Lower leg skin (tissue), 4 donors: Measurements from ENCODE around the gene TAAR8. TPM values are rescaled to one million over a fixed set of nuclear protein-coding genes. Genes with fewer than 3 reads are reported as not detected.
"Not testable (repeated sequence)": the region's sequence is repeated elsewhere in the genome, so short reads cannot be mapped to it uniquely, and the experiment has no call there.

Experiments used
- DNase-seq, 2 donors: peaks; one replicate each; pipeline ENCODE4 v3.0.0-alpha.2; 2019; ENCODE audit warnings: low spot score in 2 of 2
- H3K4me3 ChIP-seq: fragments of 200-600 bp; sonication (generic); 2 replicates; pipeline ENCODE4 v1.5.1; 2017; ENCODE audit warnings: mild to moderate bottlenecking, low read depth; ENCODE audit not compliant: poor library complexity, severe bottlenecking
- POLR2A ChIP-seq, 2 donors: fragments of 450-650 bp; IDR thresholded peaks; one replicate each; pipeline ENCODE4 v1.6.1; 2016 to 2017; ENCODE audit warnings: antibody characterized with exemption in 2 of 2, mild to moderate bottlenecking in 1 of 2, moderate library complexity in 1 of 2
- WGBS, 2 donors: methylation state at CpG; one replicate each; pipeline ENCODE4 v1.1.5; 2018; 5-methylcytosine and 5-hydroxymethylcytosine counted together
- intact Hi-C: fragments of 100-400 bp; cut with DNase I; formaldehyde crosslinking; loops from one replicate; pipeline ENCODE4 v1.15.0; 2023; ENCODE audit warnings: low total_unique reads
- total RNA-seq, 4 donors: library from RNA; depleted of rRNA; stranded (reverse); fragments of >200 nt; gene quantifications; one replicate each; pipeline ENCODE4 v1.1.0, GENCODE V29; 2016
- TF ChIP-seq, protein P1 (sequence below), 3 donors: fragments of 450-650 bp; IDR thresholded peaks; one replicate each; pipeline ENCODE4 v1.5.1; 2016; ENCODE audit warnings: antibody characterized with exemption in 3 of 3, mild to moderate bottlenecking in 3 of 3, moderate library complexity in 2 of 3

Gene TAAR8
- total RNA-seq, 4 donors from 2014 or later = not detected

DNA sequence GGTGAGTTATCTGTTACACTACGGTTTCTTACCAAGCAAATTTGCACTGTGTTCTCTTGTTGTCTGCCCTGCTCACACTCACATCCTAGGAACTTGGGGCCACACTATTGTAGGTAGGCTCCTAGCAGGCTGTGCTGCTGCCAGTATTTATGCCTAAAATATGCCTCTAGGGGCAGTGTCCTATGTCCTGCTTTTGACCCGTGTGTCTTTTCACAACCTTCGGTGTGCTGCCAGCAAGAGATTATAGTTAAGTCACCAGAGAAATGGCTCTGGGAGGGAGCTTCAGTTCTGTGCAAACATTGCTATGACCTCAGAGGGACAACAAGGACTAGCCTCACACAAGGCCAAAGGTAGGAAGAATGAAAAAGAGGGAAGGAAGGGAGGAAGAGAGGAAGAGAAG is 46.0 kb downstream of the TAAR8 start:
- no peak for DNase-seq
- TF ChIP-seq, protein P1, sequence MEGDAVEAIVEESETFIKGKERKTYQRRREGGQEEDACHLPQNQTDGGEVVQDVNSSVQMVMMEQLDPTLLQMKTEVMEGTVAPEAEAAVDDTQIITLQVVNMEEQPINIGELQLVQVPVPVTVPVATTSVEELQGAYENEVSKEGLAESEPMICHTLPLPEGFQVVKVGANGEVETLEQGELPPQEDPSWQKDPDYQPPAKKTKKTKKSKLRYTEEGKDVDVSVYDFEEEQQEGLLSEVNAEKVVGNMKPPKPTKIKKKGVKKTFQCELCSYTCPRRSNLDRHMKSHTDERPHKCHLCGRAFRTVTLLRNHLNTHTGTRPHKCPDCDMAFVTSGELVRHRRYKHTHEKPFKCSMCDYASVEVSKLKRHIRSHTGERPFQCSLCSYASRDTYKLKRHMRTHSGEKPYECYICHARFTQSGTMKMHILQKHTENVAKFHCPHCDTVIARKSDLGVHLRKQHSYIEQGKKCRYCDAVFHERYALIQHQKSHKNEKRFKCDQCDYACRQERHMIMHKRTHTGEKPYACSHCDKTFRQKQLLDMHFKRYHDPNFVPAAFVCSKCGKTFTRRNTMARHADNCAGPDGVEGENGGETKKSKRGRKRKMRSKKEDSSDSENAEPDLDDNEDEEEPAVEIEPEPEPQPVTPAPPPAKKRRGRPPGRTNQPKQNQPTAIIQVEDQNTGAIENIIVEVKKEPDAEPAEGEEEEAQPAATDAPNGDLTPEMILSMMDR (IDR thresholded peaks at IDR 0.05) = no peak
- no peak for TF ChIP-seq POLR2A (IDR thresholded peaks at IDR 0.05)
- WGBS, 2 donors = 31 to 45% methylated on average over 3 of the region's 3 CpGs
- no peak overlapping the region for H3K4me3 ChIP-seq
- intact Hi-C loops = no loop called here

DNA sequence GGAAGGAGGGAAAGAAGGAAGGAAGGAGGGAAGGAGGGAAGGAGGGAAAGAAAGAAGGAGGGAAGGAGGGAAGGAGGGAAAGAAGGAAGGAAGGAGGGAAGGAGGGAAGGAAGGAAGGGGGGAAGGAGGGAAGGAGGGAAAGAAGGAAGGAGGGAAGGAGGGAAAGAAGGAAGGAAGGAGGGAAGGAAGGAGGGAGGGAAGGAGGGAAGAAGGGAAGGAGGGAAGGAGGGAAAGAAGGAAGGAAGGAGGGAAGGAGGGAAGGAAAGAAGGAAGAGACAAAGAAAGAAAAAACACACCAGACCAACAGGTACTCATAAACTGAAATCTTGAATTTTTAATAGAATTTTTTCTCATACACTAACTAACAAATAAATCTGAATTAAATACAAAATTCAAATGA is 48.4 kb downstream of the TAAR8 start:
- intact Hi-C loops, DNase-seq, H3K4me3 ChIP-seq: not testable (repeated sequence)

Other genes starting within 250 kb of the TAAR8 start
- gene MOXD1, start 151.2 kb upstream of the TAAR8 start, total RNA-seq = 10 to 100 TPM; 12.8 to 17.8 (median 13.9) TPM
- 10 to 100 TPM; 30.1 to 48.2 (median 33.3) TPM for gene STX7, start 39.6 kb upstream of the TAAR8 start, total RNA-seq
- not detected for gene TAAR9, start 14.4 kb upstream of the TAAR8 start, total RNA-seq
- not detected for gene TAAR6, start 17.6 kb downstream of the TAAR8 start, total RNA-seq
- not detected for gene TAAR5, start 37.1 kb downstream of the TAAR8 start, total RNA-seq
- gene TAAR2, start 71.6 kb downstream of the TAAR8 start, total RNA-seq = not detected
- not detected for gene TAAR1, start 106.5 kb downstream of the TAAR8 start, total RNA-seq
- gene VNN1, start 161.4 kb downstream of the TAAR8 start, total RNA-seq = 1 to 10 TPM in 1 of 4 donors, under 1 TPM in 2, not detected in 1; 0.15 to 1.4 (median 0.23) TPM
- 1 to 10 TPM in 1 of 4 donors, under 1 TPM in 1, not detected in 2; 0.76 to 8.9 TPM for gene VNN2, start 205.2 kb downstream of the TAAR8 start, total RNA-seq
- 1 to 10 TPM; 5.2 to 8.0 (median 7.2) TPM for gene SLC18B1, start 246.0 kb downstream of the TAAR8 start, total RNA-seq